Ectodermal cell (in vitro differentiated cells): ENCODE results near the gene BABAM1.

Experiments
- H3K27ac ChIP-seq: 2 replicates; pipeline ENCODE4 v1.7.0; 2013; ENCODE audit warnings: mild to moderate bottlenecking, low read depth, low read length; ENCODE audit not compliant: insufficient read depth, poor library complexity, severe bottlenecking
- H3K27me3 ChIP-seq: 2 replicates; pipeline ENCODE4 v1.7.0; 2013; ENCODE audit warnings: mild to moderate bottlenecking, low read length; ENCODE audit not compliant: insufficient read depth, control insufficient read depth, poor library complexity, severe bottlenecking
- H3K36me3 ChIP-seq: one replicate; pipeline ENCODE4 v1.7.0; 2013; ENCODE audit warnings: low read length; ENCODE audit not compliant: control insufficient read depth, insufficient read depth
- H3K4me1 ChIP-seq: one replicate; pipeline ENCODE4 v1.7.0; 2013; ENCODE audit warnings: low read length; ENCODE audit not compliant: control insufficient read depth, insufficient read depth
- H3K4me3 ChIP-seq: 2 replicates; pipeline ENCODE4 v1.7.0; 2013; ENCODE audit warnings: low read depth, low read length, control low read depth; ENCODE audit not compliant: insufficient read depth
- H3K9me3 ChIP-seq: 2 replicates; pipeline ENCODE4 v1.7.0; 2013; ENCODE audit warnings: mild to moderate bottlenecking, low read length, moderate library complexity; ENCODE audit not compliant: control insufficient read depth
- WGBS, 2 experiments: methylation state at CpG; one replicate each; pipeline ENCODE4 v1.1.7; 2013; ENCODE audit warnings: missing lambda C conversion rate in 2 of 2; 5-methylcytosine and 5-hydroxymethylcytosine counted together

BABAM1 gene

DNA sequence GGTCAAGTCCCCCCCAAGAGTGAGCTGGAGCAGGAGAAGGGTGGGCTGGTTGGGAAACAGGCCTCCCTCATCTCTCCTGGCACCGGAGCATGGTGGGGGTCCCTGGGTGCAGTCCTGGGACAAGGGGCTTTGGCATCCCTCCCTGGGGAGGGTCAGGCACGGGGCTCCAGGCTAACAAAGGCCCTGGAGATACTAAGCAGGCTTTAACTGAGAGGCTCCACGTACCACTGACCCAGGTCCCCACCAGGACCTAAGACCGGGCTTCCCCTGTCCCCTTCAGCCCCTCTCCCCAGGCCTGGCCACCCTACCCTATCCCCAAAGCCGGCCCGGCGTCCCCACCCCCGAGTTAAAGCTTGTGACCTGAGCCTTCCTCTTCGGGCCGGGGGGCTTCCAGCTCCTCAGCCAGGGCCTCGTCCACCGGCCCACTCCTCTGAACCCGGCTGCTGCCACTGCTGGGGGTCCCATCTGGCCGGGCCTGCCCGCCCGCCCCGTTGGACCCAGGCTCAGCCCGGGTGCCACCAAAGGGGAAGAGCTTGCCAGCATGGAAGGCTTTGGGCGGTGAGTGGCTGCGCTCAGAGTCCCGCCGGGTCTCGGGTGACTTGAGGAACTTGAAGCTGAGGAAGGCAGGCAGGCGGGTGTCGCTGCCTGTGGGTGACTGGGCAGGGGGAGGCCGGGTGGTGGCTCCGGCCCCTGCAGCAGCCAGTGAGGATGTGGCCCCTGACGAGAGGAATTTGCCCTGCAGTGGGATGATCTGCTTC, 57.3 kb downstream of the BABAM1 start:
- H3K36me3 ChIP-seq: peaks cover 5% of the 10 kb centered on the region
- no peak overlapping the region for H3K27ac ChIP-seq
- 95% methylated on average over 28 of the region's 28 CpGs for WGBS, 2 experiments

DNA sequence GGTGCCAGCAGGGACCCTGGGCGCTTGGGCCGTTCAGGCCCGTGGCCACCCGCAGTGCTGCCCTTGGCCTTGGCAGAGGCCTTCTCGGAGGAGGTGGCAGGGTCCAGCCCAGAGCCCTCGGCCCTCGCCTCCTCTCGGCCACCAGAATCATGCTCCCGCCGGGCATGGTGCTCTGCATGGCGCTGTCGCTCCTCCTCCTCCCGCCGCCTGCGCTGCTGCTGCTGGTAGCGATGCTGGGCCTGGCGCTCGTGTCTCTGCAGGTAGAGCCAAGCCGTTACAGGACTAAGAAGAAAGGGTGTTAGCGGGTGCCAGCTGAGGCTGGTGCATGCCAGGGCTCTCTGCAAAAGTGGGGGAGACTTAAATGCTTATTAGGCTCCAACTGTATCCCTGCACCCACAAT, 57.9 kb downstream of the BABAM1 start:
- Histone ChIP-seq H3K27me3 (peaks cover 12% of the 10 kb centered on the region), H3K27ac (no peak overlapping the region), H3K4me3 (no peak overlapping the region), H3K36me3 (peaks cover 4% of the 10 kb centered on the region), H3K4me1 (peaks cover 9% of the 10 kb centered on the region), H3K9me3 (no peaks in the 10 kb centered on the region)
- 95 to 96% methylated on average over 20 of the region's 20 CpGs for WGBS, 2 experiments

More for the DNA sequence above, 57.3 kb downstream of the BABAM1 start:
- no peaks in the 10 kb centered on the region for H3K9me3 ChIP-seq
- peaks cover 9% of the 10 kb centered on the region for H3K4me1 ChIP-seq
- H3K27me3 ChIP-seq: peaks cover 10% of the 10 kb centered on the region
- no peak overlapping the region for H3K4me3 ChIP-seq

DNA sequence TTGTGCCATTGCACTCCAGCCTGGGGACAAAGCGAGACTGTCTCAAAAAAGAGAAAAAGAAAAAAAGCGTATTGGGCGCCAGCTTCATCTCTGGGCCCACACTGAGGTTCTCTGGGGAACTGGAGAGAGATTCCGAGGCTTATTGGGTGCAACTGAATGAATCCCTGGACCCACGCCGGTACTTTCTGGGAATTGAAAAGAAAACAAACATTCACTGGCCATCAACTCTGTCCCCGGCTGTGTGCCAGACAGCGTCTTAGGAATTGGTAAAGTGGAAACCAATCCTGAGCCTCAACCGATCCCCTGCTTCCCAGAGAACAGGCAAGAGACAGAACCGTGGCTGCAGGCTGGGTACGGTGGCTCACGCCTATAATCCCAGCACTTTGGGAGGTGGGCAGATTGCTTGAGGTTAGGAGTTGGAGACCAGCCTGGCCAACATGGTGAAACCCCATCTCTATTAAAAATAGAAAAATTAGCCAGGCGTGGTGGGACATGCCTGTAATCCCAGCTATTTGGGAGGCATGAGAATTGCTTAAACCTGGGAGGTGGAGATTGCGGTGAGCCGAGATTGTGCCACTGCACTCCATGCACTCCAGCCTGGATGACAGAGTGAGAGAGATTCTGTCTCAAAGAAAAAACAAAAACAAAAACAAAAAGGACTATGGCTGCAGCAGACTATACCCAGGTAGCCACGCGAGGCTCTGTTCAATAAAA, 58.8 kb downstream of the BABAM1 start:
- Histone ChIP-seq H3K9me3 (no peaks in the 10 kb centered on the region), H3K36me3 (peaks cover 4% of the 10 kb centered on the region), H3K4me3 (no peak overlapping the region), H3K27me3 (peaks cover 12% of the 10 kb centered on the region), H3K27ac (no peak overlapping the region), H3K4me1 (peaks cover 9% of the 10 kb centered on the region)
- WGBS, 2 experiments: 94 to 97% methylated on average over 17 of the region's 17 CpGs

DNA sequence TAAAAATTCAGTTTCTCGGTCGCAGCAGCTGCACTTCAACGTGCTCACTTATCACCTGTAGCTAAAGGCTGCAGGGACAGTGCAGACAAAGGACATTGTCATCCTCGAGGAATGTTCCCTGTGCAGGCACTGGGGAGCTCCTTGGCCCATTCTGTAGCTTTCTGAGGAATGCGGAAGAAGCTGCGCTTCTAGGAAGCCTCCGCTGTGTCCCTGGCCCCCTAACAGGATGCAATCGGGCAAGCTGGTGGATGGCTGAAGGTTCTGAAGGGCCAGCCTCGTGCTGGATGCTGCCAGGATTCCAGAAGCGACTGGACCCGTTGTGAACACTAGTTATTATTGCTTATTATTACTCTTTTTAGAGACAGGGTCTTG, 59.3 kb downstream of the BABAM1 start:
- 81 to 83% methylated on average over 11 of the region's 11 CpGs for WGBS, 2 experiments
- Histone ChIP-seq H3K27ac (no peak overlapping the region), H3K4me3 (no peak overlapping the region), H3K27me3 (peaks cover 12% of the 10 kb centered on the region), H3K9me3 (no peaks in the 10 kb centered on the region), H3K4me1 (peaks cover 9% of the 10 kb centered on the region), H3K36me3 (peaks cover 4% of the 10 kb centered on the region)

DNA sequence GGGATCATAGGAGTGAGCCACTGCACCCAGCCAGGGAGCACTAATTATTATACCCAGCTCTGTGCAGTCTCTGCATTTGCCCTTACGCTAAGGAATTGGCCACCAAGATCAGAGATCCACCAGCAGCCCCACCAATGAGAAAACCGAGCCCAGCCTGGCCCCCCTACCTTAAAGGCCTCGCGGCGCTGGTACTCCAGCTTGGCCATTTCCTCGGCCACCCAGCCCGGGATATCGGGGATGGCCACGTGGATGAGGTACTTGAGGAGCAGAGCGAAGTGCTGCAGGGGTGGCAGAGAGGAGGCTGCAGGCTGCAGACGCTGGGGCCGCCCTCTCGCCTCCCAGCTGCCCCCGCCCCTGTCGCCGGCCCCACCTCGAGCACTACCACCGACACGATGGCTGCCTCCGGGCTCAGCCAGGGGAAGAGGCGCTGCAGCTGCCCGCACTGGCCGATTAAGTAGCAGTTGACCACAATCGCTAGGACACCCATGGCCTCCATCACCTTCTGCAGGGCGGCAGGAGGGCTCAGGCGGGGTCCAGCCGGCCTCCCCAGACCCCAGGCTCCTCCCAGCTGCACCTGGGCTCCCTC, 59.9 kb downstream of the BABAM1 start:
- 69 to 70% methylated on average over 27 of the region's 27 CpGs for WGBS, 2 experiments
- Histone ChIP-seq H3K36me3 (peaks cover 4% of the 10 kb centered on the region), H3K27me3 (peaks cover 12% of the 10 kb centered on the region), H3K9me3 (no peaks in the 10 kb centered on the region), H3K27ac (peak overlapping the region; percentile 27), H3K4me1 (peaks cover 9% of the 10 kb centered on the region), H3K4me3 (peak overlapping the region; percentile 47)

DNA sequence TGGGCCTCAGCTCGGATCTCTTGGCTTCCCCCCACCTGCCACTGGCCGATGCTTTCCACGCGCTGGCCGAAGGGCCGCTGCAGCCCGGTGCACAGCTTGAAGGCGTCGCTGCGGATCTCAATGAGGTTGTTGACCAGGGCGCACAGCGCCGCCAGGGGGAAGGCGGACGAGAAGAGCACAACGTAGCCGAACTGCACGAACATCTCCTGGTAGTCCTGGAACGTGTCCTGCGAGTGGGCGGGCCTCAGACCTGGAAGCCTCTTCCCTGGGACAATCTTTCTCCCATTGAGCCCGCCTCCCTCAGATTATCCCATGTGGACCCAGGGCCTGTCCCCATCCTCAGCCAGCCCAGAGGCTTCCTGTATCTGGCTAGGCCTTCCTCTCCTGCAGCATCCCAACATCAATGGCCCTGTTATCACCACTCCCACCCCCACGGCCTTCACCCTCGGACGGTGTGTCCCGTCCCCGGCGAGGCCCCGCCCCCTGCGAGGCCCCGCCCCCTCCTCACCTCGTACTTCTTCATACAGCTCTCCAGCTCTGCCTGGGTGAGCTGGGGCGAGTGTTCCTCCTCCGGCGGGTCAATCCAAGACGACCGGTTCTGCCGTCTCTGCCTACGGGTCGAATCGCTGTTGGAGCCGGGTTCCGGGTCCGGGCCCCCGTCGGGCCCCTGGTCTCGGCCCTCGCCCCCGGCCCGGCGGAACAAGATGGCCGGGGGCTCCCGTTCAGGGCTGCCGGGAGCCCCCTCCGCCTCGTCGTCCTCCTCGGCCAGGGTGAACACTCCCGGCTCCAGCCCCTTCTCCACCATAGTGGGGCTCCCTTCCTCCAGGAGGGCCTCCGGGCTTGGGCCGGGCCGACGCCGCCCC, 60.6 kb downstream of the BABAM1 start:
- Histone ChIP-seq H3K27ac (peak overlapping the region; percentile 37), H3K9me3 (no peaks in the 10 kb centered on the region), H3K4me3 (peak overlapping the region; percentile 47), H3K36me3 (peaks cover 6% of the 10 kb centered on the region), H3K27me3 (peaks cover 12% of the 10 kb centered on the region), H3K4me1 (peaks cover 9% of the 10 kb centered on the region)
- 3 to 4% methylated on average over 61 to 64 of the region's 64 CpGs for WGBS, 2 experiments
